ENCODE results near the gene CDK6.

DNA sequence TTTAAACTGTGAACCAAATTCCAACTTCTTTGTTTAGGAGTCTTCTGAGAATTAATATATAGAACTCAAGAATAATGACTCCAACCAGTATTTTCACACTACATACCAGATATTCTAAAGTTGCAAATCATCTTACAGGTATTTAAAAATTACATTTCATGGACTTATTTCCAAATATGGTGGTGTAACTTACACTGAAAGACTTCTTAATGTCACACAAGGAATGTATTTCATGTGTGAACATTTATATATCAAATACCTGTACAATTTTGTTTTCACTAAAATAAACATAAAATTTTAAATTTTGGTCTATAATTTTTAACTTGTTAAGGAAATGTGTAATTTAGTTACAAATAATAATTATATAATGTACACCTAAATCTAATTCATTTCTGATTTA is 2.6 kb upstream of the CDK6 start:
- TF ChIP-seq POLR2A (IDR thresholded peaks at IDR 0.05) = no peak
- TF ChIP-seq, protein P1, sequence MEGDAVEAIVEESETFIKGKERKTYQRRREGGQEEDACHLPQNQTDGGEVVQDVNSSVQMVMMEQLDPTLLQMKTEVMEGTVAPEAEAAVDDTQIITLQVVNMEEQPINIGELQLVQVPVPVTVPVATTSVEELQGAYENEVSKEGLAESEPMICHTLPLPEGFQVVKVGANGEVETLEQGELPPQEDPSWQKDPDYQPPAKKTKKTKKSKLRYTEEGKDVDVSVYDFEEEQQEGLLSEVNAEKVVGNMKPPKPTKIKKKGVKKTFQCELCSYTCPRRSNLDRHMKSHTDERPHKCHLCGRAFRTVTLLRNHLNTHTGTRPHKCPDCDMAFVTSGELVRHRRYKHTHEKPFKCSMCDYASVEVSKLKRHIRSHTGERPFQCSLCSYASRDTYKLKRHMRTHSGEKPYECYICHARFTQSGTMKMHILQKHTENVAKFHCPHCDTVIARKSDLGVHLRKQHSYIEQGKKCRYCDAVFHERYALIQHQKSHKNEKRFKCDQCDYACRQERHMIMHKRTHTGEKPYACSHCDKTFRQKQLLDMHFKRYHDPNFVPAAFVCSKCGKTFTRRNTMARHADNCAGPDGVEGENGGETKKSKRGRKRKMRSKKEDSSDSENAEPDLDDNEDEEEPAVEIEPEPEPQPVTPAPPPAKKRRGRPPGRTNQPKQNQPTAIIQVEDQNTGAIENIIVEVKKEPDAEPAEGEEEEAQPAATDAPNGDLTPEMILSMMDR (IDR thresholded peaks at IDR 0.05 in 4 of 5, conservative IDR thresholded peaks at IDR 0.05 in 1 of 5) = no peak
